ENCODE measurements around the gene PACRG.

DNA sequence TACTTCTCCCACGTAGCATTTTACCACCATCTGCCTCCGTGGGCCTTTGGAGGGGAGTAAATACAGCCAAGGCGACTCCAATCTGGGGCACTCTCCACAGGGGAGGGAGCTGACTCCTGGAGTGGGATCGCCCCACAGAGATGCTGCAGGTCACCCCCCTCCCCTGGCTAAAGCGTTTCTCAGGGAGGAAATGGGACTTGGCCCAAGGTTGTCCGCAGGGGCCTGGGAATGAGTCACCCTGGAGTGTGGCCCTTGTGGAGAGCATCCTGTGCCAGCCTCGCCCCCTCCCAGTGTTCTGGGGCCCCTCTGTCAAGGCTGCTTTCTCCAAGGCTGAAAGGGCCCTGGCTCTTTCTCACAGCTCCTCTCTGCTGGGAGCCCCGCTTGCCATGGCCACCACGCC is 602.2 kb downstream of the PACRG start:
- TF ChIP-seq POLR2AphosphoS5 (IDR thresholded peaks at IDR 0.05; ENCODE audit: low read depth, low read length) (no peak), TAF1 (IDR thresholded peaks at IDR 0.05; ENCODE audit: borderline replicate concordance, insufficient read depth, low read length) (no peak), SIN3A (IDR thresholded peaks at IDR 0.05; ENCODE audit: borderline replicate concordance, insufficient read depth, low read length) (no peak)
